K562 (cell line): ENCODE measurements around the gene PIGV. TPM values are rescaled to one million over a fixed set of nuclear protein-coding genes. Genes with fewer than 3 reads are reported as not detected.

Source experiments
- CBX1 ChIP-seq: sonication (generic); IDR thresholded peaks from 2 replicates; pipeline ENCODE4 v1.6.1; 2016; ENCODE audit warnings: antibody characterized with exemption, low read depth, mild to moderate bottlenecking
- EGR1 ChIP-seq: fragments of 450-650 bp; conservative IDR thresholded peaks from 2 replicates; pipeline ENCODE4 v1.6.1; 2017; ENCODE audit warnings: mild to moderate bottlenecking
- FOXA3 ChIP-seq, 2 experiments: fragments of 450-650 bp in 1 of 2; sonication (generic) in 1 of 2; formaldehyde crosslinking; IDR thresholded peaks in 1 of 2; conservative IDR thresholded peaks in 1 of 2; 2 replicates each; pipeline versions ENCODE4 v1.4.0 to v1.8.0; 2020 to 2022; ENCODE audit warnings: mild to moderate bottlenecking in 2 of 2, missing genetic modification reagents in 1 of 2
- KDM4B ChIP-seq, 2 experiments: fragments of 450-650 bp in 1 of 2; sonication (generic) in 1 of 2; IDR thresholded peaks; 2 replicates each; pipeline ENCODE4 v1.6.1; 2016 to 2017; ENCODE audit warnings: borderline replicate concordance in 2 of 2, antibody characterized with exemption in 1 of 2, low read depth in 1 of 2, mild to moderate bottlenecking in 1 of 2
- NEUROD1 ChIP-seq: fragments of 150-350 bp; IDR thresholded peaks from 2 replicates; pipeline ENCODE4 v1.6.1; 2014; ENCODE audit warnings: borderline replicate concordance, low read length, low read depth; ENCODE audit not compliant: partially characterized antibody
- RBBP5 ChIP-seq: fragments of 200-600 bp; sonication (generic); IDR thresholded peaks from 2 replicates; pipeline ENCODE4 v1.6.1; 2012; ENCODE audit warnings: borderline replicate concordance, mild to moderate bottlenecking, low read length, control low read depth, inconsistent platforms; ENCODE audit not compliant: insufficient read depth, poor library complexity, severe bottlenecking
- RFX5 ChIP-seq: IDR thresholded peaks from 2 replicates; pipeline ENCODE4 v1.6.1; 2011; ENCODE audit warnings: low read depth, mild to moderate bottlenecking, improper control_type of control experiment, low read length
- THRAP3 ChIP-seq: fragments of 450-650 bp; IDR thresholded peaks from 2 replicates; pipeline ENCODE4 v1.6.1; 2016; ENCODE audit warnings: mild to moderate bottlenecking, inconsistent platforms, borderline replicate concordance
- YBX1 ChIP-seq: fragments of 450-650 bp; IDR thresholded peaks from 2 replicates; pipeline ENCODE4 v1.7.1; 2016; ENCODE audit warnings: mild to moderate bottlenecking
- YY1 ChIP-seq, 3 experiments: IDR thresholded peaks; 2 replicates each; pipeline ENCODE4 v1.6.1; 2011; ENCODE audit warnings: low read length in 2 of 3, mild to moderate bottlenecking in 2 of 3, moderate library complexity in 2 of 3, borderline replicate concordance in 1 of 3, control low read depth in 1 of 3, low read depth in 1 of 3; ENCODE audit not compliant: insufficient read depth in 3 of 3, insufficient replicate concordance in 2 of 3, control insufficient read depth in 1 of 3, insufficient read length in 1 of 3; ENCODE audit errors: extremely low read depth in 1 of 3
- ZNF764 ChIP-seq: fragments of 250-450 bp; sonication (Bioruptor Pico); IDR thresholded peaks from 2 replicates; pipeline ENCODE4 v1.4.0; 2020; ENCODE audit warnings: low read depth, mild to moderate bottlenecking, moderate library complexity
- ZNF830 ChIP-seq: fragments of 250-450 bp; sonication (Bioruptor Pico); IDR thresholded peaks from 2 replicates; pipeline ENCODE4 v1.5.0; 2021; ENCODE audit warnings: mild to moderate bottlenecking
- polyA plus RNA-seq, 8 experiments: library from polyadenylated mRNA; depleted of rRNA in 4 of 8; stranded (reverse) in 5 of 8; unstranded in 3 of 8; fragments of >200 nt; fragmentation: Nextera tagmentation in 2 of 8; fragmentation: Illumina TruSeq in 1 of 8; extraction: Ambion mirVana in 2 of 8; extraction: Trizol in 1 of 8; gene quantifications; 2 replicates each; pipeline versions ENCODE4 v1.2.1 to v1.2.3, GENCODE V29; 2011 to 2014; ENCODE audit warnings: inconsistent platforms in 1 of 8, missing spikeins in 1 of 8
- total RNA-seq, 7 experiments: library from RNA; depleted of rRNA in 6 of 7; stranded (reverse); fragments of >200 nt in 6 of 7; fragmentation: Illumina TruSeq in 2 of 7; extraction: Trizol in 2 of 7; gene quantifications; 2 replicates each; pipeline versions ENCODE4 v1.2.1 to v1.2.3, GENCODE V29; 2011 to 2021; ENCODE audit warnings: low replicate concordance in 1 of 7
- TF ChIP-seq, protein P1 (sequence below), 3 experiments: IDR thresholded peaks in 2 of 3; conservative IDR thresholded peaks in 1 of 3; 2 replicates each; pipeline ENCODE4 v1.5.1; 2011 to 2012; ENCODE audit warnings: low read length in 3 of 3, mild to moderate bottlenecking in 3 of 3, control low read depth in 2 of 3, improper control_type of control experiment in 1 of 3, inconsistent platforms in 1 of 3, low read depth in 1 of 3, mixed read lengths in 1 of 3, moderate library complexity in 1 of 3; ENCODE audit not compliant: insufficient read depth in 2 of 3
- TF ChIP-seq, protein P2 (sequence below): fragments of 450-650 bp; IDR thresholded peaks from 2 replicates; pipeline ENCODE4 v1.6.1; 2016
- TF ChIP-seq, protein P3 (sequence below): sonication (generic); formaldehyde crosslinking; IDR thresholded peaks from 2 replicates; pipeline ENCODE4 v1.9.0; 2022; ENCODE audit warnings: mild to moderate bottlenecking, missing genetic modification reagents
- TF ChIP-seq, protein P4 (sequence below): sonication (generic); formaldehyde crosslinking; IDR thresholded peaks from 2 replicates; pipeline ENCODE4 v1.8.0; 2023; ENCODE audit warnings: missing genetic modification reagents, mild to moderate bottlenecking, borderline replicate concordance

PIGV gene
- total and polyA plus RNA-seq, 9 of the 15 experiments (the other 6 are each of a cell fraction or from before 2014, with no cell fraction given), result 8.4 to 21.8 (median 11.7) TPM

DNA sequence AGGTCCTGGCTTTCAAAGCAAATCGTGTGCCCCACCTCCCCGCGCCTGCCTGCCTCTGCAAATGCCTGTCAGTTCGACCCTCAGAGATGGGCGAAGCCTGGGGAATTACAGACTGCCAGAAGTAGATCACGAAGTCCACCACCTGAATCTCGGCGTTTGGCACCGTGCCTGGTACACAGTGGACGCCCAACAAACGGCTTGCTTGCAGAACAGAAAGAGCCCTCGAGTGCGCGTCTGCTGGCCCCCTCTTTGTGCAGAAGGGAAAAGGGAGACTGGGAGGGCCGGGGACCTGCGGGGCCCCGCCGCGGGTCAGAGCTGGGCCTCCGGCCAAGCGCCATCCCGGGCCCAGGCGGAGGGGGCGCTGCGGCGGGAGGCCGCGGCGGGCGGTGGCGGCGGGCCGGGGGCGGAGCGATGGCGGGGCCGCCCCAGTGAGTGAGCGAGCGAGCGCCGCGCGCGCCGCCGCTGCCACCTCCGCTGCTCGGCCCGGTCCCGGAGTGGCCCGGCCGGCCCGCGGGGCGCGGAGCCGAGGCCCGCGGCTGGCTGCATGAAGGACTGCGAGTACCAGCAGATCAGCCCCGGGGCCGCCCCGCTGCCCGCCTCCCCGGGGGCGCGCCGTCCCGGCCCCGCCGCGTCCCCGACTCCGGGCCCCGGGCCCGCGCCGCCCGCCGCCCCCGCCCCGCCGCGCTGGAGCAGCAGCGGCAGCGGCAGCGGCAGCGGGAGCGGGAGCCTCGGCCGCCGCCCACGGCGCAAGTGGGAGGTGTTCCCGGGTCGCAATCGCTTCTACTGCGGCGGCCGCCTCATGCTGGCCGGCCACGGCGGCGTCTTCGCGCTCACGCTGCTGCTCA, 38.7 kb downstream of the PIGV start, which contains the start of gene ZDHHC18 (continued):
- TF ChIP-seq, protein P1, sequence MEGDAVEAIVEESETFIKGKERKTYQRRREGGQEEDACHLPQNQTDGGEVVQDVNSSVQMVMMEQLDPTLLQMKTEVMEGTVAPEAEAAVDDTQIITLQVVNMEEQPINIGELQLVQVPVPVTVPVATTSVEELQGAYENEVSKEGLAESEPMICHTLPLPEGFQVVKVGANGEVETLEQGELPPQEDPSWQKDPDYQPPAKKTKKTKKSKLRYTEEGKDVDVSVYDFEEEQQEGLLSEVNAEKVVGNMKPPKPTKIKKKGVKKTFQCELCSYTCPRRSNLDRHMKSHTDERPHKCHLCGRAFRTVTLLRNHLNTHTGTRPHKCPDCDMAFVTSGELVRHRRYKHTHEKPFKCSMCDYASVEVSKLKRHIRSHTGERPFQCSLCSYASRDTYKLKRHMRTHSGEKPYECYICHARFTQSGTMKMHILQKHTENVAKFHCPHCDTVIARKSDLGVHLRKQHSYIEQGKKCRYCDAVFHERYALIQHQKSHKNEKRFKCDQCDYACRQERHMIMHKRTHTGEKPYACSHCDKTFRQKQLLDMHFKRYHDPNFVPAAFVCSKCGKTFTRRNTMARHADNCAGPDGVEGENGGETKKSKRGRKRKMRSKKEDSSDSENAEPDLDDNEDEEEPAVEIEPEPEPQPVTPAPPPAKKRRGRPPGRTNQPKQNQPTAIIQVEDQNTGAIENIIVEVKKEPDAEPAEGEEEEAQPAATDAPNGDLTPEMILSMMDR (IDR thresholded peaks at IDR 0.05 in 2 of 3, conservative IDR thresholded peaks at IDR 0.05 in 1 of 3; ENCODE audit: insufficient read depth in 2 of 3, low read depth in 1 of 3, low read length in 3 of 3), result peak; percentile 56 to 74 (median 64)
- TF ChIP-seq FOXA3 (CRISPR knock-in tag; conservative IDR thresholded peaks at IDR 0.05 in 1 of 2, IDR thresholded peaks at IDR 0.05 in 1 of 2) (peak in 1 of 2 experiments; percentile 27; a peak in 1 of 4 replicates), CBX1 (peak; percentile 54; the same call in 1 of the 2 replicates), RBBP5 (peak; percentile 68), ZNF830 (CRISPR knock-in tag) (0 out of 2 replicates have a peak, but pooled peaks have one; percentile 59), ZNF764 (no peak), EGR1 (peak; percentile 60), KDM4B (IDR thresholded peaks at IDR 0.05; ENCODE audit: borderline replicate concordance in 2 of 2, low read depth in 1 of 2) (no peak), YBX1 (no peak), NEUROD1 (no peak), YY1 (IDR thresholded peaks at IDR 0.05; ENCODE audit: borderline replicate concordance in 1 of 3, control insufficient read depth in 1 of 3, extremely low read depth in 1 of 3, insufficient read depth in 3 of 3, insufficient read length in 1 of 3, insufficient replicate concordance in 2 of 3, low read depth in 1 of 3, low read length in 2 of 3) (peak in 2 of 3 experiments; percentile 64 to 67), THRAP3 (no peak), RFX5 (no peak)
- TF ChIP-seq, protein P2, sequence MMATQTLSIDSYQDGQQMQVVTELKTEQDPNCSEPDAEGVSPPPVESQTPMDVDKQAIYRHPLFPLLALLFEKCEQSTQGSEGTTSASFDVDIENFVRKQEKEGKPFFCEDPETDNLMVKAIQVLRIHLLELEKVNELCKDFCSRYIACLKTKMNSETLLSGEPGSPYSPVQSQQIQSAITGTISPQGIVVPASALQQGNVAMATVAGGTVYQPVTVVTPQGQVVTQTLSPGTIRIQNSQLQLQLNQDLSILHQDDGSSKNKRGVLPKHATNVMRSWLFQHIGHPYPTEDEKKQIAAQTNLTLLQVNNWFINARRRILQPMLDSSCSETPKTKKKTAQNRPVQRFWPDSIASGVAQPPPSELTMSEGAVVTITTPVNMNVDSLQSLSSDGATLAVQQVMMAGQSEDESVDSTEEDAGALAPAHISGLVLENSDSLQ, result no peak
- TF ChIP-seq, protein P3, sequence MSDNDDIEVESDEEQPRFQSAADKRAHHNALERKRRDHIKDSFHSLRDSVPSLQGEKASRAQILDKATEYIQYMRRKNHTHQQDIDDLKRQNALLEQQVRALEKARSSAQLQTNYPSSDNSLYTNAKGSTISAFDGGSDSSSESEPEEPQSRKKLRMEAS (CRISPR knock-in tag), result peak; percentile 31
- TF ChIP-seq, protein P4, sequence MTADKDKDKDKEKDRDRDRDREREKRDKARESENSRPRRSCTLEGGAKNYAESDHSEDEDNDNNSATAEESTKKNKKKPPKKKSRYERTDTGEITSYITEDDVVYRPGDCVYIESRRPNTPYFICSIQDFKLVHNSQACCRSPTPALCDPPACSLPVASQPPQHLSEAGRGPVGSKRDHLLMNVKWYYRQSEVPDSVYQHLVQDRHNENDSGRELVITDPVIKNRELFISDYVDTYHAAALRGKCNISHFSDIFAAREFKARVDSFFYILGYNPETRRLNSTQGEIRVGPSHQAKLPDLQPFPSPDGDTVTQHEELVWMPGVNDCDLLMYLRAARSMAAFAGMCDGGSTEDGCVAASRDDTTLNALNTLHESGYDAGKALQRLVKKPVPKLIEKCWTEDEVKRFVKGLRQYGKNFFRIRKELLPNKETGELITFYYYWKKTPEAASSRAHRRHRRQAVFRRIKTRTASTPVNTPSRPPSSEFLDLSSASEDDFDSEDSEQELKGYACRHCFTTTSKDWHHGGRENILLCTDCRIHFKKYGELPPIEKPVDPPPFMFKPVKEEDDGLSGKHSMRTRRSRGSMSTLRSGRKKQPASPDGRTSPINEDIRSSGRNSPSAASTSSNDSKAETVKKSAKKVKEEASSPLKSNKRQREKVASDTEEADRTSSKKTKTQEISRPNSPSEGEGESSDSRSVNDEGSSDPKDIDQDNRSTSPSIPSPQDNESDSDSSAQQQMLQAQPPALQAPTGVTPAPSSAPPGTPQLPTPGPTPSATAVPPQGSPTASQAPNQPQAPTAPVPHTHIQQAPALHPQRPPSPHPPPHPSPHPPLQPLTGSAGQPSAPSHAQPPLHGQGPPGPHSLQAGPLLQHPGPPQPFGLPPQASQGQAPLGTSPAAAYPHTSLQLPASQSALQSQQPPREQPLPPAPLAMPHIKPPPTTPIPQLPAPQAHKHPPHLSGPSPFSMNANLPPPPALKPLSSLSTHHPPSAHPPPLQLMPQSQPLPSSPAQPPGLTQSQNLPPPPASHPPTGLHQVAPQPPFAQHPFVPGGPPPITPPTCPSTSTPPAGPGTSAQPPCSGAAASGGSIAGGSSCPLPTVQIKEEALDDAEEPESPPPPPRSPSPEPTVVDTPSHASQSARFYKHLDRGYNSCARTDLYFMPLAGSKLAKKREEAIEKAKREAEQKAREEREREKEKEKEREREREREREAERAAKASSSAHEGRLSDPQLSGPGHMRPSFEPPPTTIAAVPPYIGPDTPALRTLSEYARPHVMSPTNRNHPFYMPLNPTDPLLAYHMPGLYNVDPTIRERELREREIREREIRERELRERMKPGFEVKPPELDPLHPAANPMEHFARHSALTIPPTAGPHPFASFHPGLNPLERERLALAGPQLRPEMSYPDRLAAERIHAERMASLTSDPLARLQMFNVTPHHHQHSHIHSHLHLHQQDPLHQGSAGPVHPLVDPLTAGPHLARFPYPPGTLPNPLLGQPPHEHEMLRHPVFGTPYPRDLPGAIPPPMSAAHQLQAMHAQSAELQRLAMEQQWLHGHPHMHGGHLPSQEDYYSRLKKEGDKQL (CRISPR knock-in tag), result no peak
